ENCODE measurements around the gene CUL3. TPM values are rescaled to one million over a fixed set of nuclear protein-coding genes. Genes with fewer than 3 reads are reported as not detected.
A peak's percentile ranks its signal among the peaks of the same experiment; 100 is the strongest.

The CUL3 gene
- total and polyA plus RNA-seq, 2 of the 8 experiments (the other 6 are each of a cell fraction or from before 2014, with no cell fraction given): 28.5 to 113 TPM

DNA sequence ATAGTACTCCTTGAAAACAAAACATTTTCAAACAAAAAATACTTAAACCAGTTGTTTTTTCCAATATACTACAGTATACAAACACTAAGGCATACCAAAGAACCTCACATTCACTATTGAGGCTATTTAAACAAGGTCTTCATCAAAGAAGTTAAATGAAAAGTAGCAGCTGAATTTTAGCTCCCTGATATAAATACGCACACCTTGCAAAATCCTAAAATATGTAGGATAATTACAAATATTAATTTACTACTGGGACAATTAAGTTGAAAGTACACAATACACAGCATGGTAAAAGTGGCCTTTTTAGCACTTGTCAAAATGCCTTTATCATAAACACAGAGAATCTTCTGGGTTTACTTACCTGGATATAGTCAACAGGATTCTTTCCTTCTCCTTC lies 78.7 kb downstream of the CUL3 start:
- no peak overlapping the region for H2BK20ac ChIP-seq (ENCODE audit: low read length)
- H3K4me2 ChIP-seq (ENCODE audit: insufficient read depth in 1 of 2, low read depth in 2 of 2, low read length in 2 of 2): no peak overlapping the region
- no peak overlapping the region for H3K14ac ChIP-seq (ENCODE audit: insufficient read length)
- WGBS, 2 experiments (ENCODE audit: extremely low coverage in 1 of 2, insufficient coverage in 1 of 2, insufficient read length in 1 of 2, insufficient replicate concordance in 2 of 2, low coverage in 1 of 2, low lambda C conversion rate in 2 of 2, missing lambda C conversion rate in 1 of 2): 91% methylated on average over 1 of the region's 1 CpG; no CpG with 5 or more reads in 1 of the 2 experiments
- H3K4me1 ChIP-seq (replicated peaks in 1 of 4; ENCODE audit: control insufficient read depth in 3 of 4, insufficient read depth in 4 of 4, low read length in 3 of 4): no peaks in the 10 kb centered on the region
- no peak overlapping the region for H3K4ac ChIP-seq (replicated peaks; ENCODE audit: insufficient read length, low read depth, low read length)
- H3K27ac ChIP-seq (ENCODE audit: low read depth, low read length): no peak overlapping the region
- TF ChIP-seq MAFK (IDR thresholded peaks at IDR 0.05; ENCODE audit: low read depth, low read length): peak; percentile 8; the same call in 1 of the 2 replicates
- TF ChIP-seq CBX5 (IDR thresholded peaks at IDR 0.05; ENCODE audit: low read depth, low read length): no peak
- TF ChIP-seq, protein P1, sequence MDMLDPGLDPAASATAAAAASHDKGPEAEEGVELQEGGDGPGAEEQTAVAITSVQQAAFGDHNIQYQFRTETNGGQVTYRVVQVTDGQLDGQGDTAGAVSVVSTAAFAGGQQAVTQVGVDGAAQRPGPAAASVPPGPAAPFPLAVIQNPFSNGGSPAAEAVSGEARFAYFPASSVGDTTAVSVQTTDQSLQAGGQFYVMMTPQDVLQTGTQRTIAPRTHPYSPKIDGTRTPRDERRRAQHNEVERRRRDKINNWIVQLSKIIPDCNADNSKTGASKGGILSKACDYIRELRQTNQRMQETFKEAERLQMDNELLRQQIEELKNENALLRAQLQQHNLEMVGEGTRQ (IDR thresholded peaks at IDR 0.05; ENCODE audit: low read length): no peak
- TF ChIP-seq CHD2 (IDR thresholded peaks at IDR 0.05; ENCODE audit: low read length): no peak
- no peak for TF ChIP-seq POLR2AphosphoS5 (IDR thresholded peaks at IDR 0.05; ENCODE audit: low read depth, low read length)
- TF ChIP-seq TCF12 (IDR thresholded peaks at IDR 0.05; ENCODE audit: low read depth, low read length): no peak
- TF ChIP-seq SUZ12 (IDR thresholded peaks at IDR 0.05; ENCODE audit: low read length): no peak
- ChIA-PET CTCF (ENCODE audit: partially characterized antibody) (interaction anchor here (0.6 to 1.1 kb wide), 2 partner anchors 73 to 133 kb away, joined by 3 read pairs; no protein-coding TSS in a partner anchor), POLR2A (ENCODE audit: partially characterized antibody) (no interaction called here)
- no peak overlapping the region for H2BK5ac ChIP-seq (ENCODE audit: low read depth, low read length)
- H3K79me2 ChIP-seq (ENCODE audit: control insufficient read depth in 1 of 2, insufficient read depth in 2 of 2, low read length in 2 of 2): no peaks in the 10 kb centered on the region
- H3K79me1 ChIP-seq (ENCODE audit: low read depth, low read length): no peaks in the 10 kb centered on the region
- no peak overlapping the region for H3K18ac ChIP-seq (ENCODE audit: extremely low read depth, low read length)
- H3K9me3 ChIP-seq (ENCODE audit: insufficient read depth in 2 of 2, low read depth in 1 of 2, low read length in 1 of 2): no peaks in the 10 kb centered on the region
- no peak overlapping the region for H2AFZ ChIP-seq (ENCODE audit: low read length)
- H4K91ac ChIP-seq (replicated peaks; ENCODE audit: insufficient read length, low read length): no peak overlapping the region
- no peak overlapping the region for H2AK5ac ChIP-seq (ENCODE audit: low read depth, low read length)
- H3K9ac ChIP-seq (replicated peaks in 1 of 4; ENCODE audit: extremely low read depth in 1 of 4, low read depth in 3 of 4, low read length in 3 of 4): no peak overlapping the region
- no peak overlapping the region for H2BK120ac ChIP-seq (replicated peaks; ENCODE audit: low read depth, low read length)
- H4K5ac ChIP-seq (ENCODE audit: insufficient read length, low read depth, low read length): no peak overlapping the region
- H2BK15ac ChIP-seq (ENCODE audit: low read length): no peak overlapping the region
- H3K56ac ChIP-seq (replicated peaks; ENCODE audit: insufficient read length, low read depth, low read length): no peak overlapping the region
- DNase-seq (ENCODE audit: low read depth in 1 of 2, low spot score in 2 of 2) (no peak), FAIRE-seq (no peak)
- H3K23me2 ChIP-seq (ENCODE audit: low read depth, low read length): no peaks in the 10 kb centered on the region
- no peak overlapping the region for H3K4me3 ChIP-seq (ENCODE audit: extremely low read depth in 1 of 4, insufficient read depth in 2 of 4, low read depth in 3 of 4, low read length in 4 of 4)
- no peaks in the 10 kb centered on the region for H3K27me3 ChIP-seq (replicated peaks in 1 of 4; ENCODE audit: control insufficient read depth in 3 of 4, extremely low read depth in 1 of 4, insufficient read depth in 3 of 4, low read length in 3 of 4)
- H4K8ac ChIP-seq (ENCODE audit: extremely low read depth, insufficient read depth, low read length): no peak overlapping the region
- H2BK12ac ChIP-seq (ENCODE audit: low read depth, low read length): no peak overlapping the region
- peaks cover 0 to 41% (median 15%) of the 10 kb centered on the region in 4 experiments; a peak in 7 of 8 replicates for H3K36me3 ChIP-seq (ENCODE audit: control insufficient read depth in 2 of 4, insufficient read depth in 4 of 4, low read length in 3 of 4)
- H4K20me1 ChIP-seq (replicated peaks in 1 of 2; ENCODE audit: control insufficient read depth in 1 of 2, insufficient read depth in 2 of 2, low read length in 2 of 2): no peaks in the 10 kb centered on the region
- H3K23ac ChIP-seq (ENCODE audit: insufficient read length): no peak overlapping the region

Measured in H1 (cell line).